Activated naive CD4-positive, alpha-beta T cell treated with anti-CD3 and anti-CD28 coated beads, Interleukin-2, amount 50 U/mL, for 72 hours (primary cell): Measurements from ENCODE around the gene BICC1. TPM values are rescaled to one million over a fixed set of nuclear protein-coding genes. Genes with fewer than 3 reads are reported as not detected.
"Not testable (repeated sequence)": the region's sequence is repeated elsewhere in the genome, so short reads cannot be mapped to it uniquely, and the experiment has no call there.

Experiments used
- ATAC-seq, 2 donors: fragments of 150-1000 bp; cut with Tn5 transposase; 2 replicates each; pipeline ENCODE4 v1.10.0; 2021; ENCODE audit warnings: mild to moderate bottlenecking in 2 of 2, moderate library complexity in 2 of 2
- DNase-seq, 2 donors: peaks; one replicate each; pipeline ENCODE4 v3.0.0; 2021 to 2022; ENCODE audit warnings: low spot score in 2 of 2
- H3K27ac Mint-ChIP-seq, 2 donors: one replicate each; pipeline ENCODE4 v1.8.0; 2022; ENCODE audit warnings: mild to moderate bottlenecking in 2 of 2, mixed read lengths in 2 of 2
- H3K36me3 Mint-ChIP-seq, 2 donors: one replicate each; pipeline ENCODE4 v1.8.0; 2022; ENCODE audit warnings: mixed read lengths in 2 of 2
- H3K9me3 Mint-ChIP-seq, 2 donors: one replicate each; pipeline ENCODE4 v1.8.0; 2022; ENCODE audit warnings: mixed read lengths in 2 of 2
- total RNA-seq, 2 donors: library from RNA; stranded (reverse); gene quantifications; one replicate each; pipeline ENCODE4 v1.2.3, GENCODE V29; 2022

BICC1 gene
- total RNA-seq, 2 donors from 2014 or later, result 0.10 TPM; not detected in 1

- DNase-seq (no peak), ATAC-seq (no peak)
- no peaks in the 10 kb centered on the region for H3K36me3 Mint-ChIP-seq
- H3K27ac Mint-ChIP-seq, result no peak overlapping the region
- H3K9me3 Mint-ChIP-seq, result no peaks in the 10 kb centered on the region
Observed at GRCh38 chr10:58576751-58577436, 64.2 kb downstream of the BICC1 start.

- no peak overlapping the region for H3K27ac Mint-ChIP-seq
- H3K36me3 Mint-ChIP-seq, result no peaks in the 10 kb centered on the region
- ATAC-seq, result no peak
- H3K9me3 Mint-ChIP-seq, result no peaks in the 10 kb centered on the region
- DNase-seq, result no peak
Observed at GRCh38 chr10:58577437-58577777, 64.7 kb downstream of the BICC1 start.

- no peak overlapping the region for H3K27ac Mint-ChIP-seq
Observed at GRCh38 chr10:58578366-58578765, 65.7 kb downstream of the BICC1 start.

GRCh38 chr10:58579011-58579655, 66.5 kb downstream of the BICC1 start:
- no peak for DNase-seq
- no peaks in the 10 kb centered on the region for H3K36me3 Mint-ChIP-seq
- H3K9me3 Mint-ChIP-seq, result peaks cover 0 to 3% of the 10 kb centered on the region in 2 donors
- ATAC-seq, result no peak
- H3K27ac Mint-ChIP-seq, result no peak overlapping the region

More at GRCh38 chr10:58578366-58578765, 65.7 kb downstream of the BICC1 start:
- Mint-ChIP-seq H3K36me3 (no peaks in the 10 kb centered on the region), H3K9me3 (peaks cover 0 to 3% of the 10 kb centered on the region in 2 donors)
- DNase-seq (no peak), ATAC-seq (no peak)

- ATAC-seq (no peak), DNase-seq (no peak)
- no peak overlapping the region for H3K27ac Mint-ChIP-seq
- no peaks in the 10 kb centered on the region for H3K36me3 Mint-ChIP-seq
- peaks cover 0 to 3% of the 10 kb centered on the region in 2 donors for H3K9me3 Mint-ChIP-seq
Observed at GRCh38 chr10:58582045-58582444, 69.4 kb downstream of the BICC1 start.

GRCh38 chr10:58585435-58585834, 72.8 kb downstream of the BICC1 start:
- peaks cover 0 to 3% of the 10 kb centered on the region in 2 donors for H3K9me3 Mint-ChIP-seq
- ATAC-seq, result no peak
- H3K36me3 Mint-ChIP-seq, result no peaks in the 10 kb centered on the region
- no peak for DNase-seq
- H3K27ac Mint-ChIP-seq, result no peak overlapping the region

GRCh38 chr10:58586282-58587245, 73.9 kb downstream of the BICC1 start:
- H3K36me3 Mint-ChIP-seq, result no peaks in the 10 kb centered on the region
- no peak for DNase-seq
- no peak overlapping the region for H3K27ac Mint-ChIP-seq
- peaks cover 0 to 3% of the 10 kb centered on the region in 2 donors for H3K9me3 Mint-ChIP-seq
- no peak for ATAC-seq

GRCh38 chr10:58587676-58588075, 75.0 kb downstream of the BICC1 start:
- DNase-seq (no peak), ATAC-seq (no peak)
- Mint-ChIP-seq H3K36me3 (no peaks in the 10 kb centered on the region), H3K9me3 (peaks cover 0 to 3% of the 10 kb centered on the region in 2 donors), H3K27ac (no peak overlapping the region)

GRCh38 chr10:58588673-58589265, 76.1 kb downstream of the BICC1 start:
- H3K36me3 Mint-ChIP-seq, result no peaks in the 10 kb centered on the region
- no peak for ATAC-seq

GRCh38 chr10:58590152-58590840, 77.6 kb downstream of the BICC1 start:
- Mint-ChIP-seq H3K27ac (no peak overlapping the region), H3K36me3 (no peaks in the 10 kb centered on the region), H3K9me3 (peaks cover under 1% of the 10 kb centered on the region in 2 donors)
- no peak for ATAC-seq
- no peak for DNase-seq

More at GRCh38 chr10:58588673-58589265, 76.1 kb downstream of the BICC1 start:
- DNase-seq, result no peak
- Mint-ChIP-seq H3K9me3 (no peaks in the 10 kb centered on the region), H3K27ac (no peak overlapping the region)

GRCh38 chr10:58590924-58591323, 78.3 kb downstream of the BICC1 start:
- ATAC-seq (no peak), DNase-seq (no peak)
- Mint-ChIP-seq H3K9me3 (peaks cover 6 to 7% of the 10 kb centered on the region in 2 donors), H3K27ac (no peak overlapping the region), H3K36me3 (no peaks in the 10 kb centered on the region)

GRCh38 chr10:58593008-58593407, 80.3 kb downstream of the BICC1 start:
- DNase-seq (no peak), ATAC-seq (no peak)
- Mint-ChIP-seq H3K9me3 (peaks cover 7 to 15% of the 10 kb centered on the region in 2 donors), H3K36me3 (no peaks in the 10 kb centered on the region), H3K27ac (no peak overlapping the region)

- peaks cover 7 to 15% of the 10 kb centered on the region in 2 donors for H3K9me3 Mint-ChIP-seq
- not testable (repeated sequence) for H3K27ac Mint-ChIP-seq, DNase-seq, H3K36me3 Mint-ChIP-seq, ATAC-seq
Observed at GRCh38 chr10:58597211-58597610, 84.5 kb downstream of the BICC1 start.

- H3K9me3 Mint-ChIP-seq, result peaks cover 7 to 15% of the 10 kb centered on the region in 2 donors
- DNase-seq (no peak), ATAC-seq (no peak)
- H3K27ac Mint-ChIP-seq, result no peak overlapping the region
- H3K36me3 Mint-ChIP-seq, result no peaks in the 10 kb centered on the region
Observed at GRCh38 chr10:58599927-58600553, 87.4 kb downstream of the BICC1 start.

- Mint-ChIP-seq H3K9me3 (no peaks in the 10 kb centered on the region), H3K36me3 (no peaks in the 10 kb centered on the region), H3K27ac (no peak overlapping the region)
- no peak for ATAC-seq
- DNase-seq, result no peak
Observed at GRCh38 chr10:58608351-58608750, 95.7 kb downstream of the BICC1 start.
